ENCODE data around the gene HOXC9.
A peak's percentile ranks its signal among the peaks of the same experiment; 100 is the strongest.

Gene HOXC9

DNA sequence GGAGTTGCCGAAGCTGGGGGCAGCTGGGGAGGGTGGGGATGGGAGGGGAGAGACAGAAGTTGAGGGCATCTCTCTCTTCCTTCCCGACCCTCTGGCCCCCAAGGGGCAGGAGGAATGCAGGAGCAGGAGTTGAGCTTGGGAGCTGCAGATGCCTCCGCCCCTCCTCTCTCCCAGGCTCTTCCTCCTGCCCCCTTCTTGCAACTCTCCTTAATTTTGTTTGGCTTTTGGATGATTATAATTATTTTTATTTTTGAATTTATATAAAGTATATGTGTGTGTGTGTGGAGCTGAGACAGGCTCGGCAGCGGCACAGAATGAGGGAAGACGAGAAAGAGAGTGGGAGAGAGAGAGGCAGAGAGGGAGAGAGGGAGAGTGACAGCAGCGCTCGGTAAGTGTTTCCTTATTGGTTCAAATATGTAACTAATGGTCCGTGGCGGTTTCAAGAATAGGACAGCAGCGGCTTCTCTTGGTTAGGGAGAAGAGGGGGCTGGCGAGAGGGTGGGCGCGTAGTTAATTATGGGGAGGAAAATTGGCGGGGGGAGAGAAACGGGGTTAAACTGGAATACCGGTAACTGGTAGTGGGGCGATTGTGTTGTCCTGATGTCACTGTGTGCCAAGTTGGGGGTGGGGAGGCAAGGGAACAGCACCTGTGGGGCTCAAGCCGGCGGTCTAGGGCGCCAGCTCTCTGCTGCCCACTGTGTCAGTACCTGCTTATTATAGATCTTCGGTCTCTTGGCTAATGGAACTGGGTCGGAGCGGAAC is 17.2 kb downstream of the HOXC9 start (continued):
- TF ChIP-seq, protein P1, sequence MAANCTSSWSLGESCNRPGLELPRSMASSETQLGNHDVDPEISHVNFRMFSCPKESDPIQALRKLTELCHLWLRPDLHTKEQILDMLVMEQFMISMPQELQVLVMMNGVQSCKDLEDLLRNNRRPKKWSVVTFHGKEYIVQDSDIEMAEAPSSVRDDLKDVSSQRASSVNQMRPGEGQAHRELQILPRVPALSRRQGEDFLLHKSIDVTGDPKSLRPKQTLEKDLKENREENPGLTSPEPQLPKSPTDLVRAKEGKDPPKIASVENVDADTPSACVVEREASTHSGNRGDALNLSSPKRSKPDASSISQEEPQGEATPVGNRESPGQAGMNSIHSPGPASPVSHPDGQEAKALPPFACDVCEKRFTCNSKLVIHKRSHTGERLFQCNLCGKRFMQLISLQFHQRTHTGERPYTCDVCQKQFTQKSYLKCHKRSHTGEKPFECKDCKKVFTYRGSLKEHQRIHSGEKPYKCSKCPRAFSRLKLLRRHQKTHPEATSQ (tag by site-specific recombination; IDR thresholded peaks at IDR 0.05), result 0 out of 2 replicates have a peak, but pooled peaks have one; percentile 38
- TF ChIP-seq KLF9 (tag by site-specific recombination; IDR thresholded peaks at IDR 0.05; ENCODE audit: low read depth) (0 out of 2 replicates have a peak, but pooled peaks have one; percentile 15), ZNF404 (tag by site-specific recombination; IDR thresholded peaks at IDR 0.05) (no peak), PRDM1 (tag by site-specific recombination; IDR thresholded peaks at IDR 0.05) (peak; percentile 98), ZNF629 (tag by site-specific recombination; IDR thresholded peaks at IDR 0.05) (peak; percentile 42), ZNF335 (tag by site-specific recombination; conservative IDR thresholded peaks at IDR 0.05) (peak; percentile 60), ZBTB1 (tag by site-specific recombination; IDR thresholded peaks at IDR 0.05) (no peak), ZNF664 (tag by site-specific recombination; IDR thresholded peaks at IDR 0.05) (no peak), ZNF350 (tag by site-specific recombination; IDR thresholded peaks at IDR 0.05) (no peak), ZSCAN30 (tag by site-specific recombination; IDR thresholded peaks at IDR 0.05) (peak; percentile 57; the same call in 1 of the 2 replicates), ZXDB (tag by site-specific recombination; IDR thresholded peaks at IDR 0.05) (peak; percentile 53), BCL11A (tag by site-specific recombination; IDR thresholded peaks at IDR 0.05; ENCODE audit: low read depth) (peak; percentile 94), SCRT1 (tag by site-specific recombination; IDR thresholded peaks at IDR 0.05; ENCODE audit: borderline replicate concordance) (peak; percentile 99), ZFP69B (tag by site-specific recombination; IDR thresholded peaks at IDR 0.05) (no peak)
- TF ChIP-seq, protein P2, sequence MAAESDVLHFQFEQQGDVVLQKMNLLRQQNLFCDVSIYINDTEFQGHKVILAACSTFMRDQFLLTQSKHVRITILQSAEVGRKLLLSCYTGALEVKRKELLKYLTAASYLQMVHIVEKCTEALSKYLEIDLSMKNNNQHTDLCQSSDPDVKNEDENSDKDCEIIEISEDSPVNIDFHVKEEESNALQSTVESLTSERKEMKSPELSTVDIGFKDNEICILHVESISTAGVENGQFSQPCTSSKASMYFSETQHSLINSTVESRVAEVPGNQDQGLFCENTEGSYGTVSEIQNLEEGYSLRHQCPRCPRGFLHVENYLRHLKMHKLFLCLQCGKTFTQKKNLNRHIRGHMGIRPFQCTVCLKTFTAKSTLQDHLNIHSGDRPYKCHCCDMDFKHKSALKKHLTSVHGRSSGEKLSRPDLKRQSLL (tag by site-specific recombination; IDR thresholded peaks at IDR 0.05), result 0 out of 2 replicates have a peak, but pooled peaks have one; percentile 33
- TF ChIP-seq, protein P3, sequence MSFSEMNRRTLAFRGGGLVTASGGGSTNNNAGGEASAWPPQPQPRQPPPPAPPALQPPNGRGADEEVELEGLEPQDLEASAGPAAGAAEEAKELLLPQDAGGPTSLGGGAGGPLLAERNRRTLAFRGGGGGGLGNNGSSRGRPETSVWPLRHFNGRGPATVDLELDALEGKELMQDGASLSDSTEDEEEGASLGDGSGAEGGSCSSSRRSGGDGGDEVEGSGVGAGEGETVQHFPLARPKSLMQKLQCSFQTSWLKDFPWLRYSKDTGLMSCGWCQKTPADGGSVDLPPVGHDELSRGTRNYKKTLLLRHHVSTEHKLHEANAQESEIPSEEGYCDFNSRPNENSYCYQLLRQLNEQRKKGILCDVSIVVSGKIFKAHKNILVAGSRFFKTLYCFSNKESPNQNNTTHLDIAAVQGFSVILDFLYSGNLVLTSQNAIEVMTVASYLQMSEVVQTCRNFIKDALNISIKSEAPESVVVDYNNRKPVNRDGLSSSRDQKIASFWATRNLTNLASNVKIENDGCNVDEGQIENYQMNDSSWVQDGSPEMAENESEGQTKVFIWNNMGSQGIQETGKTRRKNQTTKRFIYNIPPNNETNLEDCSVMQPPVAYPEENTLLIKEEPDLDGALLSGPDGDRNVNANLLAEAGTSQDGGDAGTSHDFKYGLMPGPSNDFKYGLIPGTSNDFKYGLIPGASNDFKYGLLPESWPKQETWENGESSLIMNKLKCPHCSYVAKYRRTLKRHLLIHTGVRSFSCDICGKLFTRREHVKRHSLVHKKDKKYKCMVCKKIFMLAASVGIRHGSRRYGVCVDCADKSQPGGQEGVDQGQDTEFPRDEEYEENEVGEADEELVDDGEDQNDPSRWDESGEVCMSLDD (tag by site-specific recombination; IDR thresholded peaks at IDR 0.05), result peak; percentile 36; the same call in 1 of the 2 replicates
- TF ChIP-seq, protein P4, sequence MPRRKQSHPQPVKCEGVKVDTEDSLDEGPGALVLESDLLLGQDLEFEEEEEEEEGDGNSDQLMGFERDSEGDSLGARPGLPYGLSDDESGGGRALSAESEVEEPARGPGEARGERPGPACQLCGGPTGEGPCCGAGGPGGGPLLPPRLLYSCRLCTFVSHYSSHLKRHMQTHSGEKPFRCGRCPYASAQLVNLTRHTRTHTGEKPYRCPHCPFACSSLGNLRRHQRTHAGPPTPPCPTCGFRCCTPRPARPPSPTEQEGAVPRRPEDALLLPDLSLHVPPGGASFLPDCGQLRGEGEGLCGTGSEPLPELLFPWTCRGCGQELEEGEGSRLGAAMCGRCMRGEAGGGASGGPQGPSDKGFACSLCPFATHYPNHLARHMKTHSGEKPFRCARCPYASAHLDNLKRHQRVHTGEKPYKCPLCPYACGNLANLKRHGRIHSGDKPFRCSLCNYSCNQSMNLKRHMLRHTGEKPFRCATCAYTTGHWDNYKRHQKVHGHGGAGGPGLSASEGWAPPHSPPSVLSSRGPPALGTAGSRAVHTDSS (tag by site-specific recombination; IDR thresholded peaks at IDR 0.05), result 0 out of 2 replicates have a peak, but pooled peaks have one; percentile 48
- TF ChIP-seq, protein P5, sequence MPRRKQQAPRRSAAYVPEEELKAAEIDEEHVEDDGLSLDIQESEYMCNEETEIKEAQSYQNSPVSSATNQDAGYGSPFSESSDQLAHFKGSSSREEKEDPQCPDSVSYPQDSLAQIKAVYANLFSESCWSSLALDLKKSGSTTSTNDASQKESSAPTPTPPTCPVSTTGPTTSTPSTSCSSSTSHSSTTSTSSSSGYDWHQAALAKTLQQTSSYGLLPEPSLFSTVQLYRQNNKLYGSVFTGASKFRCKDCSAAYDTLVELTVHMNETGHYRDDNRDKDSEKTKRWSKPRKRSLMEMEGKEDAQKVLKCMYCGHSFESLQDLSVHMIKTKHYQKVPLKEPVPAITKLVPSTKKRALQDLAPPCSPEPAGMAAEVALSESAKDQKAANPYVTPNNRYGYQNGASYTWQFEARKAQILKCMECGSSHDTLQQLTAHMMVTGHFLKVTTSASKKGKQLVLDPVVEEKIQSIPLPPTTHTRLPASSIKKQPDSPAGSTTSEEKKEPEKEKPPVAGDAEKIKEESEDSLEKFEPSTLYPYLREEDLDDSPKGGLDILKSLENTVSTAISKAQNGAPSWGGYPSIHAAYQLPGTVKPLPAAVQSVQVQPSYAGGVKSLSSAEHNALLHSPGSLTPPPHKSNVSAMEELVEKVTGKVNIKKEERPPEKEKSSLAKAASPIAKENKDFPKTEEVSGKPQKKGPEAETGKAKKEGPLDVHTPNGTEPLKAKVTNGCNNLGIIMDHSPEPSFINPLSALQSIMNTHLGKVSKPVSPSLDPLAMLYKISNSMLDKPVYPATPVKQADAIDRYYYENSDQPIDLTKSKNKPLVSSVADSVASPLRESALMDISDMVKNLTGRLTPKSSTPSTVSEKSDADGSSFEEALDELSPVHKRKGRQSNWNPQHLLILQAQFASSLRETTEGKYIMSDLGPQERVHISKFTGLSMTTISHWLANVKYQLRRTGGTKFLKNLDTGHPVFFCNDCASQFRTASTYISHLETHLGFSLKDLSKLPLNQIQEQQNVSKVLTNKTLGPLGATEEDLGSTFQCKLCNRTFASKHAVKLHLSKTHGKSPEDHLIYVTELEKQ (tag by site-specific recombination; IDR thresholded peaks at IDR 0.05; ENCODE audit: borderline replicate concordance), result no peak; the same call in 1 of the 2 replicates

All from HEK293 (cell line).